Stimulated activated CD8-positive, alpha-beta memory T cell treated with anti-CD3 and anti-CD28 coated beads, Interleukin-15, amount 100 ng/mL, for 48 hours (primary cell): Measurements from ENCODE around the gene ABCB1.

Experiments used
- DNase-seq, 2 donors: peaks; one replicate each; pipeline ENCODE4 v3.0.0-alpha.2; 2020; ENCODE audit warnings: low read depth in 2 of 2

ABCB1 gene

GRCh38 chr7:87513735-87514335 is 86.8 kb downstream of the ABCB1 start:
- DNase-seq: no peak

GRCh38 chr7:87512906-87513305 is 87.8 kb downstream of the ABCB1 start:
- DNase-seq: no peak

DNA sequence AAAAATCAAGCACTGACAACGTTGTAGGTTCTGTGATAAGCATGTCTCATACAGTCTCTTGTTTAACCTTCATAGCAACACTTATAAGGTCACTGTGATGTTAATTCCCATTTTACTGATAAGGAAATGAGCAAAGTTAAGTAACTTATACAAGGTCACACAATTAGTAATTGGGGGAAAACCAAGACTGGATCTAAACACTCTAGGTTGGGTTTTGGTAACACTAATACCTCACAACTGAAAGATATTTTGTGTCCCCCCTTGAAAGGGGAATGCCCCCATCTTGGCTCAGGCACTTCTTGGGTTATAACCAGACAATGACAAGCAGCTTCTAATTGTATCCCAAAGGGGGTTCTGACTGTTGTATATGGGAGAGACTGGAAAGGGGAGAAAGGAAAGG is 89.2 kb downstream of the ABCB1 start:
- DNase-seq: no peak

GRCh38 chr7:87510411-87510875 is 90.2 kb downstream of the ABCB1 start:
- DNase-seq: no peak

GRCh38 chr7:87507446-87507845 is 93.2 kb downstream of the ABCB1 start:
- DNase-seq: no peak

DNA sequence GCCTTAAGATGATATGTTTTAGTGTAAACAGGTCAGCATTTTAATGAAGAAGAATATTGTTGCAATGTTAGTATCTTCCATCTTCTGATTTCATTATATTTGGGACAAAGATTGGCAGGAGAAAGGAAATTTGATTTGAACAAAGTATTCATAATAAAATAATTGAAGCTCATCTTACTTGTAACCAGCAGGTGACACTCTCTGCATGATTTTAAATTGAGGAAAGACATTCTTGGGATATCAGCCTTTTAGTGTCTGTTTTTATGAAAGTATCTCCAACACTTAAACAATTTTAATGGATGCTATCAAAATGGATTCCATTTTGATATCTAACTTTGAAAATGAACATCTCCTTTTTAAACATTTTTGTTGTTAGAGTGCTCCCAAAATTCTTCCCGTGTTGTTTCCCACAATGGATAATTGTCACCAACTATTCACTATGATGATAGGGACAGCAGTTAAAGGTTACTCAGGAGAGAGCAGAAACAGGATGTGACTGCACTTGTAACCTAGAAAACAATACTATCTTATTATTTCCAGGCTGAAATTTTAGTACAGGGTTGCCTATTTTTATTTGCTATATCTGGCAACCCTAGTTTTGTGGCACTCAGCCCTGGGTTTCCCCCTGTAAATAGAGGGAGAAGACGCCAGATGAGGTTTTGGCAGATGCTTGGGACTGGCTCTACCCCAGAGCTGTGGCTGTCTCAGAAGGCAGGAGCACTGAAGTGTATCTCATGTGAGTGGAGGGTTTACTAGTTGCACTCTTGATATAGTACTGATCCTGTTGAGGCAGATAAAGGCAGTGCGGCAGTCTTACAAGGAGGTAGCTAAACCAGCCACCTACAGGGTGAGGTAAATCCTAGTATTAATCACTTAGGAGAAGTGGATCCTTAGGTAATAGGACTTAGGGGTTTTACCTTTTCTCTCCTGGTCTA is 94.2 kb downstream of the ABCB1 start:
- no peak for DNase-seq

DNA sequence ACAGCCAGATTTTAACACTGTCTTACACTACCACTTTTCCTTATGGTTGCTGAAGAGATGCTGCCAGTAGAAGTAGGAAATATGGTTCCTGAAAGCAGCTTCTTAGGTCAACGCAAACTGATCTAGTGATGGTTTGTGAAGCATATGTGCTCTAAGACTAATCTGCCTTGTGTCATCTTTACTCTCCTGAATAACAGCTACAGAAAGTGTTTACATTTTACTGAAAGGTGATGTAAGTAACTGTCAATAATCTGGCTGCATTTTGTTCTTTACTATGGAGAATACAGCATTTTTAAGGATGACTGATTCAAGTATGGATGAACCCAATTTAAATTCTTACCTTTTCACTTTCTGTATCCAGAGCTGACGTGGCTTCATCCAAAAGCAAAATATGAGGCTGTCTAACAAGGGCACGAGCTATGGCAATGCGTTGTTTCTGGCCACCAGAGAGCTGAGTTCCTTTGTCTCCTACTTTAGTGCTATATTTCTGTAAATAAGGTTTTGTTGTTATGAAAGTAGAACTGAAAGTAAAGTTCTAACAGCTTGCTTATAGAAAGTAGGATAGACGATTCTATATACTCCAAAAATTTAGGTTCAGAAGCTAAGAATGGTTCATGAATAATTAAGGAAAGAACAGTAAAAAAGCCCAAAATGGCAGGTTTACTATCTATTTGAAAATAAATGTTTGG is 95.0 kb downstream of the ABCB1 start:
- no peak for DNase-seq

DNA sequence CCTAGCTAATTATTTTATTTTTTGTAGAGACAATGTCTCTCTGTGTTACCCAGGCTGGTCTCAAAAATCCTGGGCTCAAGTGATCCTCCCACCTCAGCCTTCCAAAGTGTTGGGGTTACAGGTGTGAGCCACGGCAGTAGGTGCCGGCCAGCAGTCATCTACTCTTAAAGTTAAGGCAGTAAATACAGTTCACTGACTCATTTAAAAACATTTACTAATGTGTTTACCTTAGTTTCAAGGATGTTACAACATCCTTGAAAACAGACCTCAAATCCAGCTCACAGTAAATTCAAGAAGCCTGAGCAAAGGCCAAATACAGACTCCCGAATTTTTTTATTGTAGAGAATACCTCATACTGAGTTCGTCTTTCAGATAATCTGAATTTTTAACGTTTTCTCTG is 95.6 kb downstream of the ABCB1 start:
- no peak for DNase-seq

- no peak for DNase-seq
Measured at GRCh38 chr7:87499494-87499893, 101.2 kb downstream of the ABCB1 start.

DNA sequence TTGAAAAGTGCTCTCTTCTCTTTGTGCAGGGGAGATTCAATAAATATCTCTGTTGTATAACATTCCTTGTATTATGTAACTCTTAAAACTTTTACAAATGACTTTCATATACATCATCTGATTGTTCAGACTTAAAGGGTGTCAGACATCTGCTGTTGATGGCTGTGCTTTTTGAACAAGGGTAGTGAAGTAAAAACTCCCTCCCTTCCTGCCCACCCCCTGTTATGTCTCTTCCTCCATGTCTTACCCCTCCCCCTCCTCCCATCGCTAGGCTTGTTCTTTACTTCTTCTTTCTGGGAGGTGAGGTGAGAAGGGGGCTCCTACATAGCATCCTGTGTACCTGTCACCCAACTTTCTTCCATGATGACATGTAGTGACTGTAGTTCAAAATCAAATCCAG is 101.8 kb downstream of the ABCB1 start:
- no peak for DNase-seq

GRCh38 chr7:87497482-87497881 is 103.2 kb downstream of the ABCB1 start:
- DNase-seq: no peak

DNA sequence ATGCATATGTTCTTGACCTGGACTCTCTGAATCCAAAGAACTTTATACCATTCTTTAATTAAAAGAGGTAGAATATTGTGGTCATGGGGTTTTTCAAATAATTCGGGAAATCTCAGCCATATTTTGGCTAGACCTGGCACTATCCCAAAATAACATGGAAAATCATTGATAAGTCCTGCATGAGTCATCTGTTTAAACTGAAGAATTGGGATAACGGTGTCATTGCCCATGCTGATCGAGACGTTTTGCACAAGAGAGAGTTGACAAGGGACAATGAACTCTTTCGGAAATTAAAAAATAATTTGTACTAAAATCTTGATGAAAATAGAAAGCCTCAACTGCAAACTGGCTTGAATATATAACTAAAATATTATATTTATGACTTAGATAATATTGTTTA is 105.3 kb downstream of the ABCB1 start:
- no peak for DNase-seq

DNA sequence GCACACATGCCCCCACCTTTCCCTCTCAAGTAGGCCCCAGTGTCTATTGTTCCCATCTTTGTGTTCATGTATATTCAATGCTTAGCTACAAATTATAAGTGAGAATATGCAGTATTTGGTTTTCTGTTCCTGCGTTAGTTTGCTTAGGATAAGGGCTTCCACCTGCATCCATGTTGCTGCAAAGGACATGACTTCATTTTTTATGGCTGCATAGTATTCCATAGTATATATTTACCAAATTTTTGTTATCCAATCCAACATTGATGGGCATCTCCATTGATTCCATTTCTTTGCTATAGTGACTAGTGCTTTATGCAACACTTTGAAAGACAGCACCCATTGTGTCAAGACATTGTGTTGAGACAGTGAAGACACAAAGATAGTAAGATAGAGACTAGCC is 106.2 kb downstream of the ABCB1 start:
- DNase-seq: no peak

GRCh38 chr7:87483131-87483530 is 117.6 kb downstream of the ABCB1 start:
- no peak for DNase-seq

- no peak for DNase-seq
Measured at GRCh38 chr7:87482115-87482514, 118.6 kb downstream of the ABCB1 start.

GRCh38 chr7:87480386-87480785 is 120.3 kb downstream of the ABCB1 start:
- no peak for DNase-seq

DNA sequence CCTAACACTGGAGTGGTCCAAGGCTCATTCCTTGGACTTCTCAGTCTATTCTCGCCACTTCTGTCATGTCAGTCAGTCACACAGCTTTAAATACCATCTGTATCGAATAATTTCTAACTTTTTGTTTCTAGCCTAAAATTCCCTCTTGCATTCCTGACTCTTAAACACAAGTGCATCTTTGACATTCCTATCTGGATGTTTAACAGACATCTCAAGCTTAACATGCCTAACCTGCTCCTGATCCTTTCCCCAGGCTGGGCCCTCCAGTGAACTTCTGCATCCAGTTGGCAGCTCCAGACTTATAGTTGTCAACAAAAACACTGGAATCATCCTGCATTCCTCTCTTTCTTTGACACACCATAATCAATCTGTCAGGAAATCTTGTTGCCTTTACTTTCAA is 120.7 kb downstream of the ABCB1 start:
- DNase-seq: no peak

- no peak for DNase-seq
Measured at GRCh38 chr7:87476179-87476557, 124.5 kb downstream of the ABCB1 start.

DNA sequence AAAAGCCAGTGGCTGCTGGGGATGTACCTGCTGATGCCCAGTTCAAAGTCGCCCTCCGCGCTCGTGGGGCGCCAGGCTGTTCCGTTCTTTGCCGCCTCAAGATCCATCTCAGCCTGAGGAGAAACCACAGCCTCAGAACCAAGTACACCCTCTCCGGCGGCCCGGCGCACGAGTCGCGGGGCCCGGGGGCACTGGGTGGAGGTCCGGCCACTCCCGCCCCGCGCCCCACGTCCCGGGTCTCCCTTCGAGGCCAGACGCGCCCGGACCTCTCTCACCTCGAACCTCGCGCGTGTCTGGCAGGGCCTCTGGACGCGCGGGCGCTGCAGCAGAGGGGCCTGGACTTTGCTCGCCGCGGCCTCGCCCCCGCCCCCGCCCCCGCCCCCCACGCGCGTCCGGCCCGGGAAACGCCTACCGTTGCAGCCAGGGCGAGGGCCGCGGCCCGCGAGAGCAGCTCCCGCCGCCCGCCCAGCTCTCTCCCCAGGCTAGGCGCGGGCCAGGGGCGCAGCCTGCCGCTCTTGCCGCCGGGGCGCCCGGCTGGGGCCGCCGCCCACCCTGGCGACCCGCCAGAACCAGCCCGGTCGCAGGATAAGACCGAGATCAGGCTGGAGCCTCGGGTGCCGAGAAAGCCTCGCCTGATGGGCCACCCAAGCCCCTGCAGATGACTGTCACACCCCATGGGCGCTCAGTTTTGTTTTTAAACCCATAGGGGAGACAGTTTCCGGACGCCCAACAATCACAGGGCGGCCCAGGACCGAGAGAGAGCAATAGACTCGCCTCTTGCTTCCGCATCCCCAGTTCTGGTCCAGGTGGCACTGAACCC is 125.1 kb downstream of the ABCB1 start, which contains the start of gene ABCB4:
TSS of gene ABCB4 (minus strand) at position 322 of the 820 bp plus-strand sequence. CDS start at position 107, 215 bp downstream.
- DNase-seq: no peak

DNA sequence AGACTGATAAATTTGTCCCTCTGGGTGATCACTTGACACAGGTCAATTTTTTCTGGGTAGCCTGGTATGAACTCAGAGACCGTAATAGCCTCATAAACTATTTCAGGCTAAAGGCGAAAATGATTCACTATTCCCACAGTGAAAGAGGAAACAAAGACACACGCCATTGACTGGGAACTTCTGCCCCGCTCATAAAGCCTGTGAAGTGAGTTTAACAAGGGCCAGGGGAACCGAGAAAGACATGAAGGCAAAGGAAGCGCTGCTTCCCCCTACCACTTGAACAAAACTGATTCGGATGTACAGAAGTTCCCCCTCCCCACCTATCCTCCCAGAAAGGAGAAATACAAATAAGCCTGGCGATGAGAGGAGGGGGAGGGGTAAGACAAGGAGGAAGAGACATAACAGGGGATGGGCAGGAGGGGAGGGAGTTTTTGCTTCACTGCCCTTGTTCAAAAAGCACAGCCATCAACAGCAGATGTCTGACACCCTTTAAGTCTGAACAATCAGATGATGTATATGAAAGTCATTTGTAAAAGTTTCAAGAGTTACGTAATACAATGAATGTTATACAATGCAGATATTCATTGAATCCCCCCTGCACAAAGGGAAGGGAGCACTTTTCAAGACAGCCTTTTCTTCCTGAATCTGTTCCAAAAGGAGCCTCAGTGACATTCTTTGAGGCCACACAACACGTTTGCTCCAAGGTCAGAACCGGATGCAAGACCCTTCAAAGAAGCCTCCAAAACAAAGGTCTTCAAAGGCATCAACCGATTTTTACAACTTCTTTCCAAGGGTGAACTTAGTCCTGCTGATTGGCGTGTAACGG is 125.9 kb downstream of the ABCB1 start:
- no peak for DNase-seq

- DNase-seq: no peak
Measured at GRCh38 chr7:87473986-87474385, 126.7 kb downstream of the ABCB1 start.
